Chondrocyte (in vitro differentiated cells): ENCODE data around the gene ENTREP3. TPM values are rescaled to one million over a fixed set of nuclear protein-coding genes. Genes with fewer than 3 reads are reported as not detected.

Experiments
- DNase-seq: peaks from one replicate; pipeline ENCODE4 v3.0.0; 2021; ENCODE audit warnings: mixed read lengths, low spot score
- H3K27ac Mint-ChIP-seq: one replicate; pipeline ENCODE4 v1.8.0; 2021; ENCODE audit warnings: mild to moderate bottlenecking, moderate library complexity, mixed read lengths; ENCODE audit not compliant: unreplicated experiment
- H3K27me3 Mint-ChIP-seq: 2 replicates; pipeline ENCODE4 v1.8.0; 2021; ENCODE audit warnings: low read depth, mixed read lengths
- H3K36me3 Mint-ChIP-seq: 2 replicates; pipeline ENCODE4 v1.8.0; 2021; ENCODE audit warnings: low read depth, mixed read lengths
- H3K4me1 Mint-ChIP-seq: 2 replicates; pipeline ENCODE4 v1.8.0; 2021; ENCODE audit warnings: low read depth, mild to moderate bottlenecking, mixed read lengths
- H3K4me3 Mint-ChIP-seq: one replicate; pipeline ENCODE4 v1.8.0; 2021; ENCODE audit warnings: mild to moderate bottlenecking, moderate library complexity, mixed read lengths; ENCODE audit not compliant: unreplicated experiment
- H3K9me3 Mint-ChIP-seq: 2 replicates; pipeline ENCODE4 v1.8.0; 2021; ENCODE audit warnings: low read depth, mixed read lengths
- CTCF ChIP-seq: fragments of 200-600 bp; sonication (generic); IDR thresholded peaks from 2 replicates; pipeline ENCODE4 v1.5.0; 2021; ENCODE audit warnings: antibody characterized with exemption, mild to moderate bottlenecking, moderate library complexity
- total RNA-seq: library from RNA; stranded (reverse); gene quantifications from 3 replicates; pipeline ENCODE4 v1.2.1, GENCODE V29; 2021

The ENTREP3 gene
- total RNA-seq, 1 donor from 2014 or later: 42.8 TPM

GRCh38 chr1:155297384-155297783 lies 42.1 kb upstream of the ENTREP3 start:
- Mint-ChIP-seq H3K4me3 (no peak overlapping the region), H3K36me3 (no peaks in the 10 kb centered on the region)

DNA sequence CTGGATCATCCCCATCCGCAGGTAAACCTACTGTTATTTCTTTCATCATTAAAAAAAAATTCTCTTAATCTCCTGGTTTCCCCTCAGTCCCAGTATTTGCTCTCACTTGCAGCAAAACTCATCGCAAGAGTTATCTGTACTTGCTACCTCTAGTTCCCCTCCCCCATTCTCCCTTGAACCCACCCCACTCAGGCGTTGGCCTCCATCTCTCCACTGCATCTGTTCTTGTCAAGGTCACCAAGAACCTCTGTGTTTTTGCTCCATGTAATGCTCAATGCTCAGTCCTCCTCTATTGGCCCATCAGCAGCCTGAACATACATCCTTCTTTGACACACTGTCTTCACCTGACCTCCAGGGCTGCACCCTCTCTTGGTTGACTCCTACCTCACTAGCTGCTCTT lies 41.4 kb upstream of the ENTREP3 start:
- Mint-ChIP-seq H3K27me3 (peaks cover 4% of the 10 kb centered on the region), H3K36me3 (no peaks in the 10 kb centered on the region), H3K4me1 (no peaks in the 10 kb centered on the region), H3K27ac (no peak overlapping the region), H3K4me3 (no peak overlapping the region), H3K9me3 (no peaks in the 10 kb centered on the region)
- TF ChIP-seq CTCF: no peak
- DNase-seq: no peak

More at GRCh38 chr1:155297384-155297783, 42.1 kb upstream of the ENTREP3 start:
- H3K4me1 Mint-ChIP-seq: no peaks in the 10 kb centered on the region
- DNase-seq: no peak
- peaks cover 4% of the 10 kb centered on the region for H3K27me3 Mint-ChIP-seq
- no peak for TF ChIP-seq CTCF
- no peak overlapping the region for H3K27ac Mint-ChIP-seq
- H3K9me3 Mint-ChIP-seq: no peaks in the 10 kb centered on the region

DNA sequence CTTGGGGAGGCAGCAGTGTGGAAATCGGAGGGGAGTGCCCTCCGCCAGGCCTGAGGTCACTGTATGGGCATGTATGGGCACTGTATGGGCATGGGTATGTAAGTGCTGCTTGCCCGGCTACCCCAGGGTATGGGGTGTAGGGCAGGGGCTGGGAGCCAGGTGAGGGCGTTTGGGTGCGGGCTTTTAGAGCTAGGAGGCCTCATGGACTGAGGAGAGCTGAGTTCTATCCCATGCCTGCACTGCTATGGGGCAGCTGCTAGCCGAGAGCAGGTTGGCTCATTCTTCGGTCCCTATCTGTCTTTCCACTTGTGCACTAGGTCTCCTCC lies 40.6 kb upstream of the ENTREP3 start:
- no peak for DNase-seq
- H3K27me3 Mint-ChIP-seq: peaks cover 4% of the 10 kb centered on the region
- H3K9me3 Mint-ChIP-seq: no peaks in the 10 kb centered on the region
- no peaks in the 10 kb centered on the region for H3K4me1 Mint-ChIP-seq
- TF ChIP-seq CTCF: no peak
- no peaks in the 10 kb centered on the region for H3K36me3 Mint-ChIP-seq
- no peak overlapping the region for H3K27ac Mint-ChIP-seq
- H3K4me3 Mint-ChIP-seq: no peak overlapping the region

DNA sequence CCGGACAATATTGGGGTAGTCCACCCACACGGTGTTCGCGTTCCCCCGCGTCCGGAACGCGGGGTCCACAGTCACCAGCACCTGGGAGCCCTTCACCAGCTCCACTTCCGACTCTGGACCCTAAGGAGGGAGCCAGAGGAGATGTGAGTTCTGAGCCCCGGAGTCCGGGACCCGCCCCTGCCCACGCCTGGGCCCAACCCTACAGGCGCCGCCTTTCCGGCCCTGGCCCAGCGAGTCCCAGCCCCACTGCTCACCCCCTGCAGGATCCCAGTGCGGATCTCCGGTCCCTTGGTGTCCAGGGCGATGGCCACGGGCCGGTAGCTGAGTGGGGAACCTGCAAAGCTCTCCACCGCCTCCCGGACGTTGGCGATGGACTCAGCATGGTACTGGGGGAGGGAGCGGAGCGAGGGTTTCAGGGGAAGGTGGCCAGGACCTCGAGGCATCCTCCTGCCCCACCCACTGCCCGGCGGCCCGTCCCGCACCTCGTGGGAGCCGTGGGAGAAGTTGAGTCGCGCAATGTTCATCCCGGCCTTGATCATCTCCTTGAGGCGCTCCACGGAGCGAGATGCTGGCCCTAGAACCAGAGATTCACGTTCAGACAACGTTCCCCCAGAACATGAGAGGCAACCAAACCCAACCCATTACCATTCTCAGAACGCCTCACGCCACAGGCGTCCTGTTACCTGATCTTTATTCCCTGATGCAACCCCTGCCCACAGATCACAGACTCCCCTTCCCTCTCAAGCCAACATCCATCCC lies 40.1 kb upstream of the ENTREP3 start:
- Mint-ChIP-seq H3K4me1 (no peaks in the 10 kb centered on the region), H3K9me3 (no peaks in the 10 kb centered on the region), H3K36me3 (no peaks in the 10 kb centered on the region), H3K27ac (no peak overlapping the region), H3K4me3 (no peak overlapping the region), H3K27me3 (peaks cover 4% of the 10 kb centered on the region)
- DNase-seq: no peak
- TF ChIP-seq CTCF: no peak

- no peak overlapping the region for H3K4me3 Mint-ChIP-seq
- H3K9me3 Mint-ChIP-seq: no peaks in the 10 kb centered on the region
- no peak overlapping the region for H3K27ac Mint-ChIP-seq
- DNase-seq: no peak
- no peaks in the 10 kb centered on the region for H3K36me3 Mint-ChIP-seq
- H3K27me3 Mint-ChIP-seq: peaks cover 4% of the 10 kb centered on the region
- no peaks in the 10 kb centered on the region for H3K4me1 Mint-ChIP-seq
- no peak for TF ChIP-seq CTCF
These were observed 39.4 kb upstream of the ENTREP3 start for GRCh38 chr1:155294520-155295182.
